HG02763 (cell line): Measurements from ENCODE around the gene IL25.

Experiments
- ATAC-seq: cut with Tn5 transposase; IDR thresholded peaks from one replicate; pipeline ENCODE4 v1.9.1; 2021; ENCODE audit warnings: mild to moderate bottlenecking, moderate library complexity; ENCODE audit not compliant: unreplicated experiment

IL25 gene

GRCh38 chr14:23352506-23353432, 19.8 kb upstream of the IL25 start, which contains the start of gene SLC22A17:
TSS of gene SLC22A17 (minus strand) at chr14:23352887.
- no peak for ATAC-seq

GRCh38 chr14:23353433-23353780, 19.2 kb upstream of the IL25 start:
- no peak for ATAC-seq

GRCh38 chr14:23354990-23355389, 17.6 kb upstream of the IL25 start:
- no peak for ATAC-seq

- no peak for ATAC-seq
Measured at GRCh38 chr14:23355871-23356435, 16.7 kb upstream of the IL25 start.

GRCh38 chr14:23356662-23357061, 15.9 kb upstream of the IL25 start:
- ATAC-seq: no peak

- ATAC-seq: no peak
Measured at GRCh38 chr14:23357261-23357660, 15.3 kb upstream of the IL25 start.

- no peak for ATAC-seq
Measured at GRCh38 chr14:23358042-23358441, 14.6 kb upstream of the IL25 start.

- no peak for ATAC-seq
Measured at GRCh38 chr14:23358553-23359166, 13.9 kb upstream of the IL25 start.

GRCh38 chr14:23359167-23359626, 13.4 kb upstream of the IL25 start:
- no peak for ATAC-seq

- ATAC-seq: no peak
Measured at GRCh38 chr14:23359722-23360447, 12.7 kb upstream of the IL25 start.

GRCh38 chr14:23360496-23360895, 12.1 kb upstream of the IL25 start:
- no peak for ATAC-seq

GRCh38 chr14:23361320-23361719, 11.3 kb upstream of the IL25 start:
- ATAC-seq: no peak

- ATAC-seq: no peak
Measured at GRCh38 chr14:23361763-23362162, 10.8 kb upstream of the IL25 start.

- no peak for ATAC-seq
Measured at GRCh38 chr14:23362200-23362599, 10.4 kb upstream of the IL25 start.

GRCh38 chr14:23364164-23365035, 8.2 kb upstream of the IL25 start:
- no peak for ATAC-seq

- ATAC-seq: no peak
Measured at GRCh38 chr14:23365036-23365731, 7.4 kb upstream of the IL25 start, which contains the start of gene EFS. TSS of gene EFS (minus strand) at chr14:23365172. CDS start at chr14:23365025, 147 bp downstream.

- ATAC-seq: no peak
Measured at GRCh38 chr14:23365732-23366425, 6.7 kb upstream of the IL25 start.

GRCh38 chr14:23366426-23366921, 6.1 kb upstream of the IL25 start:
- no peak for ATAC-seq

GRCh38 chr14:23370221-23370620, 2.4 kb upstream of the IL25 start:
- ATAC-seq: no peak
